SK-N-SH (cell line): ENCODE data around the gene NFX1.

Source experiments
- EZH2phosphoT487 ChIP-seq: fragments of 200-600 bp; sonication (generic); IDR thresholded peaks from 2 replicates; pipeline ENCODE4 v1.6.1; 2017; ENCODE audit warnings: low read depth, mixed run types, mild to moderate bottlenecking, antibody characterized with exemption, moderate library complexity, borderline replicate concordance
- JUND ChIP-seq: IDR thresholded peaks from 2 replicates; pipeline ENCODE4 v1.4.0; 2012
- NFIC ChIP-seq: IDR thresholded peaks from 2 replicates; pipeline ENCODE4 v1.4.0; 2012; ENCODE audit warnings: borderline replicate concordance
- POLR2AphosphoS5 ChIP-seq: IDR thresholded peaks from 2 replicates; pipeline ENCODE4 v1.6.1; 2012; ENCODE audit warnings: low read depth, low read length
- TF ChIP-seq, protein P1 (sequence below): fragments of 200-600 bp; sonication (generic); IDR thresholded peaks from 2 replicates; pipeline ENCODE4 v1.6.1; 2017; ENCODE audit warnings: antibody characterized with exemption, mild to moderate bottlenecking, moderate library complexity

DNA sequence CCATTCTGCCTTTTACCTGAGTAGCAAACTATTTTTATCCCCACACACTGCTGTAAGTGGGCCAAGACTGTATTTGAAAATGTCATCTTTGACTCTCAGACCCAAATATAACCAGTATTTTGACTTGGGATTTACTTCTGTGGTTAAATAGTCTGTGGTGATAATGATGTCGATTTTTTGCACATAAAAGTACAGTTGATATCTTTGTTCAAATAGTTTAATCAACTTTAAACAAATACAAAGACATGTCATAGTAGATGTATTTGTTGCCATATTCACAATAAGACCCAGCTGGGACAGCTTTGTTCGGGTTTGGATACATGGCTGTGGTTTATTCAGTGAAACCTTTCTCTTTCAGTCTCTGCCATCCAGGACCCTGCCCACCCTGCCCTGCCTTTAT lies 20.4 kb downstream of the NFX1 start:
- TF ChIP-seq, protein P1, sequence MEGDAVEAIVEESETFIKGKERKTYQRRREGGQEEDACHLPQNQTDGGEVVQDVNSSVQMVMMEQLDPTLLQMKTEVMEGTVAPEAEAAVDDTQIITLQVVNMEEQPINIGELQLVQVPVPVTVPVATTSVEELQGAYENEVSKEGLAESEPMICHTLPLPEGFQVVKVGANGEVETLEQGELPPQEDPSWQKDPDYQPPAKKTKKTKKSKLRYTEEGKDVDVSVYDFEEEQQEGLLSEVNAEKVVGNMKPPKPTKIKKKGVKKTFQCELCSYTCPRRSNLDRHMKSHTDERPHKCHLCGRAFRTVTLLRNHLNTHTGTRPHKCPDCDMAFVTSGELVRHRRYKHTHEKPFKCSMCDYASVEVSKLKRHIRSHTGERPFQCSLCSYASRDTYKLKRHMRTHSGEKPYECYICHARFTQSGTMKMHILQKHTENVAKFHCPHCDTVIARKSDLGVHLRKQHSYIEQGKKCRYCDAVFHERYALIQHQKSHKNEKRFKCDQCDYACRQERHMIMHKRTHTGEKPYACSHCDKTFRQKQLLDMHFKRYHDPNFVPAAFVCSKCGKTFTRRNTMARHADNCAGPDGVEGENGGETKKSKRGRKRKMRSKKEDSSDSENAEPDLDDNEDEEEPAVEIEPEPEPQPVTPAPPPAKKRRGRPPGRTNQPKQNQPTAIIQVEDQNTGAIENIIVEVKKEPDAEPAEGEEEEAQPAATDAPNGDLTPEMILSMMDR: no peak
- TF ChIP-seq POLR2AphosphoS5 (no peak), NFIC (no peak), EZH2phosphoT487 (no peak), JUND (no peak)
